GM12878 (cell line): ENCODE measurements around the gene PPA1. TPM values are rescaled to one million over a fixed set of nuclear protein-coding genes. Genes with fewer than 3 reads are reported as not detected.

Source experiments
- ATAC-seq: fragments of 200-7000 bp; cut with Tn5 transposase; 3 replicates; pipeline ENCODE4 v1.9.1; 2020; ENCODE audit warnings: mild to moderate bottlenecking, moderate library complexity
- BruUV-seq: library from RNA; stranded (reverse); fragments of 400-500 nt; replicated peaks from 2 replicates; lab custom pipeline; 2021; lab: Mats Ljungman, UMichigan
- CTCF ChIA-PET: fragments of 300-600 bp; sonication (Branson Sonifier 250); formaldehyde crosslinking; extraction: SDS; loops from one replicate; lab custom pipeline; 2021; ENCODE audit warnings: inconsistent platforms; lab: Yijun Ruan, JAX
- POLR2A ChIA-PET: fragments of 350-600 bp; formaldehyde crosslinking; extraction: SDS; loops from one replicate; lab custom pipeline; 2021; ENCODE audit warnings: inconsistent platforms; lab: Charles Lee
- RAD21 ChIA-PET: fragments of 300-600 bp; sonication (Branson Sonifier 250); formaldehyde crosslinking; loops from one replicate; lab custom pipeline; 2023; ENCODE audit warnings: antibody characterized with exemption; ENCODE audit not compliant: unreplicated experiment; lab: Charles Lee
- SMC1A ChIA-PET: fragments of 300-600 bp; sonication (Branson Sonifier 250); formaldehyde crosslinking; loops from one replicate; lab custom pipeline; 2023; ENCODE audit not compliant: unreplicated experiment, uncharacterized antibody; lab: Charles Lee
- DNase-seq: peaks from one replicate; pipeline ENCODE4 v3.0.0-alpha.2; 2011; ENCODE audit warnings: low read depth, low spot score
- FAIRE-seq: peaks from 3 replicates; lab custom pipeline; 2011; peaks lifted over from hg19 to GRCh38; lab: Jason Lieb, UNC
- H2AFZ ChIP-seq: 2 replicates; pipeline ENCODE4 v1.6.0; 2011; ENCODE audit warnings: low read depth, low read length, control low read depth; ENCODE audit not compliant: control insufficient read depth
- H3K27ac ChIP-seq: 2 replicates; pipeline ENCODE4 v1.5.1; 2011; ENCODE audit warnings: control low read depth; ENCODE audit not compliant: control insufficient read depth, insufficient read depth
- H3K27me3 ChIP-seq, 2 experiments: replicated peaks in 1 of 2; 2 replicates each; pipeline versions ENCODE4 v1.6.0 to v1.6.1; 2011; ENCODE audit warnings: low read length in 1 of 2; ENCODE audit not compliant: control insufficient read depth in 2 of 2, insufficient read depth in 2 of 2
- H3K36me3 ChIP-seq, 2 experiments: 2 replicates each; pipeline ENCODE4 v1.5.1; 2011; ENCODE audit warnings: low read length in 1 of 2; ENCODE audit not compliant: control insufficient read depth in 2 of 2, insufficient read depth in 2 of 2
- H3K4me1 ChIP-seq: 2 replicates; pipeline ENCODE4 v1.6.1; 2011; ENCODE audit warnings: mild to moderate bottlenecking, low read length, moderate library complexity, mixed read lengths; ENCODE audit not compliant: control insufficient read depth, insufficient read depth
- H3K4me2 ChIP-seq: 2 replicates; pipeline ENCODE4 v1.6.0; 2011; ENCODE audit warnings: control low read depth; ENCODE audit not compliant: control insufficient read depth, insufficient read depth
- H3K4me3 ChIP-seq: fragments of 200-600 bp; sonication (generic); 2 replicates; pipeline ENCODE4 v1.5.1; 2016
- H3K79me2 ChIP-seq: 2 replicates; pipeline ENCODE4 v1.6.0; 2011; ENCODE audit warnings: low read length; ENCODE audit not compliant: control insufficient read depth, insufficient read depth
- H3K9ac ChIP-seq: 2 replicates; pipeline ENCODE4 v1.8.0; 2011; ENCODE audit warnings: low read length, control low read depth, mixed read lengths; ENCODE audit not compliant: control insufficient read depth, insufficient read depth
- H3K9me3 ChIP-seq: replicated peaks from 3 replicates; pipeline ENCODE4 v1.5.1; 2011; ENCODE audit warnings: mild to moderate bottlenecking, low read length; ENCODE audit not compliant: control insufficient read depth, insufficient read depth
- H4K20me1 ChIP-seq: 2 replicates; pipeline ENCODE4 v1.6.0; 2011; ENCODE audit not compliant: control insufficient read depth, insufficient read depth
- ATF7 ChIP-seq: fragments of 450-650 bp; IDR thresholded peaks from 2 replicates; pipeline ENCODE4 v1.6.1; 2016; ENCODE audit warnings: low read depth, mild to moderate bottlenecking
- EGR1 ChIP-seq, 2 experiments: IDR thresholded peaks; 1 replicate in 1 of 2; 2 replicates in 1 of 2; pipeline ENCODE4 v1.6.1; 2011 to 2012; ENCODE audit warnings: low read depth in 2 of 2, low read length in 2 of 2, borderline replicate concordance in 1 of 2, mild to moderate bottlenecking in 1 of 2, moderate library complexity in 1 of 2
- GATAD2B ChIP-seq: fragments of 450-650 bp; conservative IDR thresholded peaks from 2 replicates; pipeline ENCODE4 v1.6.1; 2017; ENCODE audit warnings: low read depth, mild to moderate bottlenecking, moderate library complexity
- KAT2A ChIP-seq: conservative IDR thresholded peaks from 2 replicates; pipeline ENCODE4 v1.6.1; 2011; ENCODE audit warnings: low read depth, low read length; ENCODE audit not compliant: control insufficient read depth
- RUNX3 ChIP-seq: IDR thresholded peaks from 2 replicates; pipeline ENCODE4 v1.6.1; 2012; ENCODE audit warnings: low read length, inconsistent platforms
- SIX5 ChIP-seq: IDR thresholded peaks from 2 replicates; pipeline ENCODE4 v1.6.1; 2011; ENCODE audit warnings: mild to moderate bottlenecking, low read depth, low read length, moderate library complexity; ENCODE audit not compliant: severe bottlenecking
- SMAD1 ChIP-seq: fragments of 450-650 bp; IDR thresholded peaks from 2 replicates; pipeline ENCODE4 v1.6.1; 2018; ENCODE audit warnings: mild to moderate bottlenecking, low read depth; ENCODE audit not compliant: partially characterized antibody
- STAT1 ChIP-seq: fragments of 450-650 bp; conservative IDR thresholded peaks from 2 replicates; pipeline ENCODE4 v1.6.1; 2014; ENCODE audit warnings: antibody characterized with exemption, mild to moderate bottlenecking
- ZZZ3 ChIP-seq: IDR thresholded peaks from 2 replicates; pipeline ENCODE4 v1.6.1; 2011; ENCODE audit warnings: low read depth; ENCODE audit not compliant: control insufficient read depth, insufficient read length
- WGBS: methylation state at CpG from one replicate; pipeline ENCODE4 v1.1.6; 2016; ENCODE audit warnings: low lambda C conversion rate; ENCODE audit not compliant: insufficient replicate concordance, insufficient coverage; ENCODE audit errors: missing lambda C conversion rate; 5-methylcytosine and 5-hydroxymethylcytosine counted together
- in situ Hi-C: fragments of 300-500 bp; cut with MboI; formaldehyde crosslinking; loops from 9 replicates; pipeline ENCODE4 v1.14.3; 2018; ENCODE audit warnings: mixed read lengths
- intact Hi-C: fragments of 100-400 bp; cut with micrococcal nuclease; formaldehyde crosslinking; loops from one replicate; pipeline ENCODE4 v1.14.2; 2022; ENCODE audit not compliant: unreplicated experiment
- polyA plus RNA-seq, 11 experiments: library from polyadenylated mRNA; depleted of rRNA in 4 of 11; unstranded in 6 of 11; stranded (reverse) in 5 of 11; fragments of >200 nt; fragmentation: Nextera tagmentation in 4 of 11; fragmentation: Illumina TruSeq in 1 of 11; extraction: Ambion mirVana in 4 of 11; extraction: Trizol in 1 of 11; gene quantifications; 1 replicate in 1 of 11; 2 replicates in 10 of 11; pipeline versions ENCODE4 v1.2.1 to v1.2.3, GENCODE V29; 2011 to 2016; ENCODE audit warnings: inconsistent platforms in 2 of 11, missing spikeins in 2 of 11, low read depth in 1 of 11
- total RNA-seq, 4 experiments: library from RNA; depleted of rRNA in 3 of 4; stranded (reverse); fragments of >200 nt in 3 of 4; fragmentation: Illumina TruSeq in 1 of 4; extraction: Trizol in 1 of 4; gene quantifications; 2 replicates each; pipeline versions ENCODE4 v1.2.1 to v1.2.3, GENCODE V29; 2013 to 2021

PPA1 gene
- total and polyA plus RNA-seq, 10 of the 15 experiments (the other 5 are each of a cell fraction or from before 2014, with no cell fraction given) = 224 to 452 (median 346) TPM

- Histone ChIP-seq H3K9ac (no peak overlapping the region), H3K4me3 (peak overlapping the region; percentile 46), H4K20me1 (0 out of 2 replicates have a peak, but pooled peaks cover 3% of the 10 kb centered on the region), H3K9me3 (no peaks in the 10 kb centered on the region), H3K36me3 (peaks cover 0 to 6% of the 10 kb centered on the region in 2 experiments; a peak in 1 of 4 replicates), H3K27ac (no peak overlapping the region), H2AFZ (no peak overlapping the region), H3K4me2 (peak overlapping the region; percentile 95), H3K4me1 (peaks cover 21% of the 10 kb centered on the region), H3K27me3 (no peaks in the 10 kb centered on the region), H3K79me2 (peaks cover 79% of the 10 kb centered on the region)
- DNase-seq (no peak), FAIRE-seq (no peak), ATAC-seq (no peak)
- ChIA-PET POLR2A (interaction anchor here (0.6 to 3.4 kb wide), 4 partner anchors 9 to 1605 kb away, joined by 3 to 18 read pairs (median 6); partner anchors contain the start of gene TYSND1), RAD21 (interaction anchor here (0.6 to 2.3 kb wide), 5 partner anchors 21 to 196 kb away, joined by 3 to 17 read pairs (median 5); partner anchors contain the start of gene TYSND1), SMC1A (interaction anchor here (0.7 to 4.8 kb wide), 10 partner anchors 8 to 327 kb away, joined by 3 to 23 read pairs (median 6); partner anchors contain the start of gene TYSND1), CTCF (interaction anchor here (0.6 to 5.8 kb wide), 6 partner anchors 21 to 1683 kb away, joined by 3 to 56 read pairs (median 5); partner anchors contain the start of gene TYSND1)
- in situ Hi-C loops (no loop called here), intact Hi-C loops (loop anchor here (5.0 kb wide), 1 partner anchor 190 kb away; no protein-coding TSS in a partner anchor)
- TF ChIP-seq SMAD1 (no peak), SIX5 (no peak), RUNX3 (peak; percentile 38; the same call in 1 of the 2 replicates), STAT1 (no peak), KAT2A (no peak)
- WGBS = 0% methylated on average over 5 of the region's 7 CpGs
- no TSS peak for BruUV-seq
Observed at GRCh38 chr10:70167246-70167645, 66.0 kb downstream of the PPA1 start.

- DNase-seq = no peak
- no TSS peak for BruUV-seq
- no peaks in the 10 kb centered on the region for H3K9me3 ChIP-seq
- ATAC-seq = no peak
- H3K9ac ChIP-seq = no peak overlapping the region
- SMC1A ChIA-PET = interaction anchor here (0.9 to 4.8 kb wide), 6 partner anchors 16 to 198 kb away, joined by 3 to 23 read pairs (median 8); partner anchors contain the start of gene TYSND1
- no peak overlapping the region for H2AFZ ChIP-seq
- peaks cover 27% of the 10 kb centered on the region for H3K4me1 ChIP-seq
- H3K4me2 ChIP-seq = peak overlapping the region; percentile 62; the same call in 1 of the 2 replicates
- RAD21 ChIA-PET = interaction anchor here (0.6 to 2.3 kb wide), 4 partner anchors 21 to 197 kb away, joined by 3 to 17 read pairs (median 8); partner anchors contain the start of gene TYSND1
- no peak overlapping the region for H3K27ac ChIP-seq
- H3K4me3 ChIP-seq = peak overlapping the region; percentile 46; the same call in 1 of the 2 replicates
- no peak for FAIRE-seq
- intact Hi-C loops = loop anchor here (5.0 kb wide), 1 partner anchor 191 kb away; no protein-coding TSS in a partner anchor
- TF ChIP-seq EGR1 (IDR thresholded peaks at IDR 0.05; ENCODE audit: borderline replicate concordance in 1 of 2, low read depth in 2 of 2, low read length in 2 of 2) = no peak
- TF ChIP-seq ATF7 = peak; percentile 66
- no peak for TF ChIP-seq ZZZ3
- TF ChIP-seq GATAD2B = no peak
- H3K79me2 ChIP-seq = peaks cover 88% of the 10 kb centered on the region
- CTCF ChIA-PET = interaction anchor here (0.6 to 5.8 kb wide), 4 partner anchors 20 to 1684 kb away, joined by 3 to 56 read pairs (median 14); partner anchors contain the start of gene TYSND1
- 22% methylated on average over 3 of the region's 3 CpGs for whole genome bisulfite sequencing
- H3K27me3 ChIP-seq = no peaks in the 10 kb centered on the region
- in situ Hi-C loops = no loop called here
- POLR2A ChIA-PET = interaction anchor here (2.0 to 3.4 kb wide), 2 partner anchors 9 to 20 kb away, joined by 9 to 18 read pairs; partner anchors contain the start of gene TYSND1
- 0 out of 2 replicates have a peak, but pooled peaks cover 3% of the 10 kb centered on the region for H4K20me1 ChIP-seq
- H3K36me3 ChIP-seq = peaks cover 0 to 9% of the 10 kb centered on the region in 2 experiments; a peak in 2 of 4 replicates
Observed at GRCh38 chr10:70166394-70166793, 66.8 kb downstream of the PPA1 start.
